ENCODE results near the gene KCNIP3. TPM values are rescaled to one million over a fixed set of nuclear protein-coding genes. Genes with fewer than 3 reads are reported as not detected.

KCNIP3 gene
- total and polyA plus RNA-seq, 9 of the 15 experiments (the other 6 are each of a cell fraction or from before 2014, with no cell fraction given): 0.04 TPM; not detected in 8

DNA sequence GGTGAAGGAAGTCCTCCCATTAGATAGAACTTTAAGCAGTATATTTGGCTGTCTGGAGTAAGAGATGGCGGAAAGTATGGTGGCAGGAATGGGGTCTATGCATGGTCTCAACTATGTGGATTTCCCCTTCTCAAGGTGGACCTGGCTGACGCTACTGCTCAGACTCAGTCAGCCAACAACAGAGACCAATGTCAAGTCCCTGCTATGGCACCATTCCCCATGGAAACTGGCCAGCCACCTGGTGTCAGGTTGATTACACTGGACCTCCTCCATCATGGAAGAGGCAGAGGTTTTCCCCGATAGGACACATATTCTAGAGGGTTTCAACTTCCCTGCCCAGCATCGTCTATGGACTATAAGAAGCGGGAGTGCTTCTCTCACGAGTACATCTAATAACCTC, 96.8 kb downstream of the KCNIP3 start:
- Histone ChIP-seq H3K9me1 (ENCODE audit: control insufficient read depth, insufficient read depth, low read length) (no peaks in the 10 kb centered on the region), H3K4me1 (replicated peaks in 1 of 2; ENCODE audit: control insufficient read depth in 2 of 2, insufficient read depth in 2 of 2, low read length in 2 of 2) (peaks cover 0 to 10% of the 10 kb centered on the region in 2 experiments; a peak in 2 of 5 replicates), H3K4me3 (no peak overlapping the region), H3K9ac (ENCODE audit: insufficient read depth in 1 of 2, low read depth in 2 of 2, low read length in 2 of 2) (no peak overlapping the region), H4K20me1 (replicated peaks; ENCODE audit: control insufficient read depth, insufficient read depth, low read length) (no peaks in the 10 kb centered on the region), H3K27me3 (ENCODE audit: control insufficient read depth in 2 of 2, insufficient read depth in 2 of 2, low read length in 2 of 2) (peaks cover 15 to 37% of the 10 kb centered on the region in 2 experiments; a peak in 4 of 5 replicates), H3K9me3 (replicated peaks; ENCODE audit: control insufficient read depth, insufficient read depth, low read depth, low read length) (no peaks in the 10 kb centered on the region), H3K79me2 (ENCODE audit: control insufficient read depth, insufficient read depth, low read length) (no peaks in the 10 kb centered on the region), H3K27ac (ENCODE audit: extremely low read depth, low read depth, low read length) (no peak overlapping the region), H2AFZ (ENCODE audit: low read depth, low read length) (no peak overlapping the region), H3K4me2 (ENCODE audit: insufficient read depth, low read length) (no peak overlapping the region), H3K36me3 (ENCODE audit: control insufficient read depth, insufficient read depth, low read length) (no peaks in the 10 kb centered on the region)
- DNase-seq (ENCODE audit: extremely low read depth in 1 of 4, low spot score in 3 of 4): no peak
- intact Hi-C loops (cut with micrococcal nuclease) (no loop called here), in situ Hi-C loops (cut with MboI) (loop anchor here (10.0 kb wide), 1 partner anchor 641 kb away; the partner anchor contains the start of gene GPAT2)
- 3% methylated on average over 6 of the region's 6 CpGs for WGBS (ENCODE audit: insufficient coverage, low coverage, missing lambda C conversion rate)
- ChIA-PET POLR2A (no interaction called here), CTCF (ENCODE audit: low intra/inter-chr PET ratio) (no interaction called here)
- ATAC-seq: no peak
- FAIRE-seq: no peak
- TF ChIP-seq ZNF140 (CRISPR knock-in tag; IDR thresholded peaks at IDR 0.05): no peak
- TF ChIP-seq ATF6 (CRISPR knock-in tag; IDR thresholded peaks at IDR 0.05): no peak
- BruUV-seq (replicated peaks): no TSS peak

DNA sequence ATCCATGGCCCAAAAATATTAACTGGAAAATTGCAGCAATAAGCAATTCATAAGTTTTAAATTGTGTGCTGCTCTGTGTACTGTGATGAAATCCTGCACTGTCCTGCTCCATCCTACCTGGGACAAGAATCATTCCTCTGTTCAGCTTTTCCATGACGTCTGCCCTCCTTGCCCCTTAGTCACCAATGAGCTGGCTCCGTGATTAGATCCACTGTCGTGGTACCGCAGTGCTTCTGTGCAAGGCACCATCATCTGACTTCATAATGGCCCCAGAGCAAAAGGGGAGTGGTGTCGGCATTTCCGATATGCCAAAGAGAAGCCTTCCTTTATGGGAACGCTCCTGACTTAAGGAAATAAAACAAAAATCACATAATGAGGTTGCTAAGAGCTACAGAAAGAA, 101.9 kb downstream of the KCNIP3 start:
- H4K20me1 ChIP-seq (replicated peaks; ENCODE audit: control insufficient read depth, insufficient read depth, low read length): 0 out of 2 replicates have a peak, but pooled peaks cover 4% of the 10 kb centered on the region
- 49% methylated on average over 7 of the region's 7 CpGs for WGBS (ENCODE audit: insufficient coverage, low coverage, missing lambda C conversion rate)
- H2AFZ ChIP-seq (ENCODE audit: low read depth, low read length): no peak overlapping the region
- H3K9ac ChIP-seq (ENCODE audit: insufficient read depth in 1 of 2, low read depth in 2 of 2, low read length in 2 of 2): no peak overlapping the region
- no peak overlapping the region for H3K4me3 ChIP-seq
- H3K27ac ChIP-seq (ENCODE audit: extremely low read depth, low read depth, low read length): no peak overlapping the region
- no peak overlapping the region for H3K4me2 ChIP-seq (ENCODE audit: insufficient read depth, low read length)
- CTCF ChIA-PET (ENCODE audit: low intra/inter-chr PET ratio): no interaction called here
- BruUV-seq (replicated peaks): no TSS peak
- DNase-seq (ENCODE audit: extremely low read depth in 1 of 4, low spot score in 3 of 4) (no peak), ATAC-seq (no peak), FAIRE-seq (no peak)
- H3K36me3 ChIP-seq (ENCODE audit: control insufficient read depth, insufficient read depth, low read length): no peaks in the 10 kb centered on the region
- H3K9me1 ChIP-seq (ENCODE audit: control insufficient read depth, insufficient read depth, low read length): no peaks in the 10 kb centered on the region
- intact Hi-C loops (cut with micrococcal nuclease): no loop called here
- no peaks in the 10 kb centered on the region for H3K9me3 ChIP-seq (replicated peaks; ENCODE audit: control insufficient read depth, insufficient read depth, low read depth, low read length)
- no peak for TF ChIP-seq ARID3B (CRISPR knock-in tag; IDR thresholded peaks at IDR 0.05; ENCODE audit: borderline replicate concordance)
- no peak for TF ChIP-seq ZNF76 (CRISPR knock-in tag; IDR thresholded peaks at IDR 0.05; ENCODE audit: borderline replicate concordance)
- TF ChIP-seq CBFB (CRISPR knock-in tag; IDR thresholded peaks at IDR 0.05): no peak
- TF ChIP-seq NCOR1 (IDR thresholded peaks at IDR 0.05): no peak
- TF ChIP-seq FOSL1 (tag; conservative IDR thresholded peaks at IDR 0.05): no peak
- no peak for TF ChIP-seq TEAD2 (tag; IDR thresholded peaks at IDR 0.05)
- TF ChIP-seq PHF8 (IDR thresholded peaks at IDR 0.05; ENCODE audit: borderline replicate concordance, low read length): no peak
- TF ChIP-seq KDM4B (IDR thresholded peaks at IDR 0.05; ENCODE audit: borderline replicate concordance in 2 of 2, low read depth in 1 of 2): no peak
- TF ChIP-seq TCF15 (CRISPR knock-in tag; IDR thresholded peaks at IDR 0.05): no peak
- peaks cover 22% of the 10 kb centered on the region for H3K79me2 ChIP-seq (ENCODE audit: control insufficient read depth, insufficient read depth, low read length)
- H3K27me3 ChIP-seq (ENCODE audit: control insufficient read depth in 2 of 2, insufficient read depth in 2 of 2, low read length in 2 of 2): peaks cover 14 to 27% of the 10 kb centered on the region in 2 experiments; a peak in 4 of 5 replicates
- POLR2A ChIA-PET: interaction anchor here (0.7 kb wide), 1 partner anchor 12 kb away, joined by 3 read pairs; no protein-coding TSS in a partner anchor
- peaks cover 7 to 12% of the 10 kb centered on the region in 2 experiments; a peak in 4 of 5 replicates for H3K4me1 ChIP-seq (replicated peaks in 1 of 2; ENCODE audit: control insufficient read depth in 2 of 2, insufficient read depth in 2 of 2, low read length in 2 of 2)
- in situ Hi-C loops (cut with MboI): loop anchor here (10.0 kb wide), 1 partner anchor 636 kb away; the partner anchor contains the start of gene GPAT2

Data from K562 (cell line).